Measurements from ENCODE around the gene APLP1. TPM values are rescaled to one million over a fixed set of nuclear protein-coding genes. Genes with fewer than 3 reads are reported as not detected.

Gene APLP1
- total and polyA plus RNA-seq, 4 donors = 0.08 to 0.51 (median 0.16) TPM; not detected in 1

GRCh38 chr19:35858311-35858710 lies 10.1 kb upstream of the APLP1 start:
- H3K4me1 ChIP-seq (ENCODE audit: control insufficient read depth in 4 of 4, insufficient read depth in 4 of 4, low read length in 3 of 4) = peaks cover 4 to 10% (median 6%) of the 10 kb centered on the region in 4 donors
- DNase-seq (ENCODE audit: low spot score) = no peak
- H3K4me3 ChIP-seq (ENCODE audit: low read depth in 1 of 3, low read length in 3 of 3) = no peak overlapping the region
- TF ChIP-seq TAF1 (conservative IDR thresholded peaks at IDR 0.05) = no peak
- no peak for TF ChIP-seq RAD21 (IDR thresholded peaks at IDR 0.05)
- TF ChIP-seq EGR1 (IDR thresholded peaks at IDR 0.05; ENCODE audit: low read depth in 2 of 2) = no peak
- no peak for TF ChIP-seq HNF4G (IDR thresholded peaks at IDR 0.05)
- no peak for TF ChIP-seq ATF3 (IDR thresholded peaks at IDR 0.05)
- no peak for TF ChIP-seq GABPA (IDR thresholded peaks at IDR 0.05 in 1 of 2, conservative IDR thresholded peaks at IDR 0.05 in 1 of 2)
- no peak for TF ChIP-seq FOXA2 (IDR thresholded peaks at IDR 0.05)
- no peak for TF ChIP-seq YY1 (IDR thresholded peaks at IDR 0.05)
- no peak for TF ChIP-seq FOXA1 (IDR thresholded peaks at IDR 0.05)
- TF ChIP-seq RXRA (IDR thresholded peaks at IDR 0.05) = no peak
- 84% methylated on average over 6 of the region's 6 CpGs for WGBS
- H3K27me3 ChIP-seq (ENCODE audit: control insufficient read depth in 4 of 4, insufficient read depth in 4 of 4, low read length in 3 of 4) = peaks cover 0 to 4% (median 0%) of the 10 kb centered on the region in 4 donors
- no peaks in the 10 kb centered on the region for H3K9me3 ChIP-seq (ENCODE audit: control insufficient read depth in 4 of 4, low read length in 3 of 4)
- no peak overlapping the region for H3K27ac ChIP-seq (ENCODE audit: low read depth in 1 of 2, low read length in 2 of 2)
- H3K9ac ChIP-seq (ENCODE audit: low read depth in 1 of 2, low read length in 2 of 2) = no peak overlapping the region
- no peaks in the 10 kb centered on the region for H3K36me3 ChIP-seq (ENCODE audit: control insufficient read depth in 4 of 4, insufficient read depth in 3 of 4, low read depth in 1 of 4, low read length in 3 of 4)

- peaks cover 0 to 4% (median 0%) of the 10 kb centered on the region in 4 donors for H3K27me3 ChIP-seq (ENCODE audit: control insufficient read depth in 4 of 4, insufficient read depth in 4 of 4, low read length in 3 of 4)
- peaks cover 4 to 10% (median 6%) of the 10 kb centered on the region in 4 donors for H3K4me1 ChIP-seq (ENCODE audit: control insufficient read depth in 4 of 4, insufficient read depth in 4 of 4, low read length in 3 of 4)
- no peak for TF ChIP-seq CTCF (IDR thresholded peaks at IDR 0.05; ENCODE audit: low read depth, low read length, missing input control)
- TF ChIP-seq SP1 (IDR thresholded peaks at IDR 0.05) = no peak
- WGBS = 80% methylated on average over 4 of the region's 4 CpGs
- H3K27ac ChIP-seq (ENCODE audit: low read depth in 1 of 2, low read length in 2 of 2) = no peak overlapping the region
- no peak for DNase-seq (ENCODE audit: low spot score)
- H3K9ac ChIP-seq (ENCODE audit: low read depth in 1 of 2, low read length in 2 of 2) = no peak overlapping the region
- H3K4me3 ChIP-seq (ENCODE audit: low read depth in 1 of 3, low read length in 3 of 3) = no peak overlapping the region
- H3K9me3 ChIP-seq (ENCODE audit: control insufficient read depth in 4 of 4, low read length in 3 of 4) = no peaks in the 10 kb centered on the region
- H3K36me3 ChIP-seq (ENCODE audit: control insufficient read depth in 4 of 4, insufficient read depth in 3 of 4, low read depth in 1 of 4, low read length in 3 of 4) = no peaks in the 10 kb centered on the region
Measured at GRCh38 chr19:35859414-35859813, 9.0 kb upstream of the APLP1 start.

GRCh38 chr19:35860436-35860817 lies 7.9 kb upstream of the APLP1 start:
- 15% methylated on average over 24 of the region's 24 CpGs for WGBS
- Histone ChIP-seq H3K4me1 (ENCODE audit: control insufficient read depth in 4 of 4, insufficient read depth in 4 of 4, low read length in 3 of 4) (peaks cover 4 to 10% (median 6%) of the 10 kb centered on the region in 4 donors), H3K27me3 (ENCODE audit: control insufficient read depth in 4 of 4, insufficient read depth in 4 of 4, low read length in 3 of 4) (peaks cover 0 to 4% (median 0%) of the 10 kb centered on the region in 4 donors), H3K36me3 (ENCODE audit: control insufficient read depth in 4 of 4, insufficient read depth in 3 of 4, low read depth in 1 of 4, low read length in 3 of 4) (no peaks in the 10 kb centered on the region), H3K4me3 (ENCODE audit: low read depth in 1 of 3, low read length in 3 of 3) (no peak overlapping the region), H3K9ac (ENCODE audit: low read depth in 1 of 2, low read length in 2 of 2) (no peak overlapping the region), H3K27ac (ENCODE audit: low read depth in 1 of 2, low read length in 2 of 2) (no peak overlapping the region), H3K9me3 (ENCODE audit: control insufficient read depth in 4 of 4, low read length in 3 of 4) (no peaks in the 10 kb centered on the region)
- no peak for TF ChIP-seq YY1 (IDR thresholded peaks at IDR 0.05)
- no peak for TF ChIP-seq HNF4A (conservative IDR thresholded peaks at IDR 0.05)
- TF ChIP-seq CTCF (IDR thresholded peaks at IDR 0.05; ENCODE audit: low read depth, low read length, missing input control) = no peak
- no peak for TF ChIP-seq EGR1 (IDR thresholded peaks at IDR 0.05; ENCODE audit: low read depth in 2 of 2)
- no peak for TF ChIP-seq HNF4G (IDR thresholded peaks at IDR 0.05)
- no peak for DNase-seq (ENCODE audit: low spot score)

Data from liver (tissue), 9 donors.